Thyroid gland (tissue), 4 donors: ENCODE results near the gene FKRP. TPM values are rescaled to one million over a fixed set of nuclear protein-coding genes. Genes with fewer than 3 reads are reported as not detected.

Source experiments
- DNase-seq, 2 donors: peaks; one replicate each; pipeline ENCODE4 v3.0.0-alpha.2; 2019
- H3K27ac ChIP-seq, 3 donors: fragments of 200-600 bp; sonication (generic); 1 replicate in 2 of 3; 2 replicates in 1 of 3; pipeline ENCODE4 v1.5.1; 2016 to 2019; ENCODE audit warnings: mild to moderate bottlenecking in 1 of 3, moderate library complexity in 1 of 3
- H3K27me3 ChIP-seq: fragments of 200-600 bp; sonication (generic); one replicate; pipeline ENCODE4 v1.5.1; 2019
- H3K36me3 ChIP-seq, 2 donors: fragments of 200-600 bp; sonication (generic); one replicate each; pipeline ENCODE4 v1.5.1; 2016 to 2019
- H3K4me1 ChIP-seq, 2 donors: fragments of 200-600 bp; sonication (generic); one replicate each; pipeline ENCODE4 v1.5.1; 2017 to 2019
- H3K4me3 ChIP-seq, 3 donors: fragments of 200-600 bp; sonication (generic); replicated peaks in 1 of 3; 1 replicate in 2 of 3; 2 replicates in 1 of 3; pipeline ENCODE4 v1.5.1; 2016; ENCODE audit warnings: mild to moderate bottlenecking in 1 of 3
- H3K9me3 ChIP-seq: fragments of 200-600 bp; sonication (generic); one replicate; pipeline ENCODE4 v1.5.1; 2017
- CTCF ChIP-seq, 6 experiments: fragments of 200-600 bp in 3 of 6; fragments of 450-650 bp in 3 of 6; sonication (generic) in 3 of 6; IDR thresholded peaks; one replicate each; pipeline ENCODE4 v1.5.1; 2016 to 2019; ENCODE audit warnings: antibody characterized with exemption in 6 of 6, mild to moderate bottlenecking in 2 of 6, inconsistent platforms in 1 of 6, moderate library complexity in 1 of 6
- POLR2A ChIP-seq, 2 donors: fragments of 450-650 bp; IDR thresholded peaks; one replicate each; pipeline ENCODE4 v1.6.1; 2017; ENCODE audit warnings: antibody characterized with exemption in 2 of 2, mild to moderate bottlenecking in 2 of 2, moderate library complexity in 1 of 2
- WGBS, 2 donors: methylation state at CpG; one replicate each; pipeline ENCODE4 v1.1.5; 2017; 5-methylcytosine and 5-hydroxymethylcytosine counted together
- intact Hi-C: fragments of 100-400 bp; cut with DNase I; formaldehyde crosslinking; loops from one replicate; pipeline ENCODE4 v1.15.1; 2023
- total RNA-seq, 4 donors: library from RNA; depleted of rRNA; stranded (reverse); fragments of >200 nt; gene quantifications; one replicate each; pipeline ENCODE4 v1.2.3, GENCODE V29; 2016

The FKRP gene
- total RNA-seq, 4 donors from 2014 or later, result 20.1 to 40.1 (median 23.1) TPM

GRCh38 chr19:46726551-46726950, 19.3 kb upstream of the FKRP start:
- Histone ChIP-seq H3K4me3 (no peak overlapping the region), H3K9me3 (no peaks in the 10 kb centered on the region), H3K27ac (no peak overlapping the region), H3K4me1 (no peaks in the 10 kb centered on the region), H3K36me3 (peaks cover 71 to 82% of the 10 kb centered on the region in 2 donors), H3K27me3 (no peaks in the 10 kb centered on the region)
- no peak for DNase-seq
- no peak for TF ChIP-seq CTCF (IDR thresholded peaks at IDR 0.05)
- TF ChIP-seq POLR2A (IDR thresholded peaks at IDR 0.05), result no peak
- 83 to 93% methylated on average over 10 of the region's 10 CpGs for WGBS, 2 donors
- intact Hi-C loops, result no loop called here

- Histone ChIP-seq H3K36me3 (peaks cover 67 to 77% of the 10 kb centered on the region in 2 donors), H3K9me3 (no peaks in the 10 kb centered on the region), H3K27ac (no peak overlapping the region), H3K4me1 (no peaks in the 10 kb centered on the region), H3K27me3 (no peaks in the 10 kb centered on the region), H3K4me3 (no peak overlapping the region)
- TF ChIP-seq CTCF (IDR thresholded peaks at IDR 0.05) (no peak), POLR2A (IDR thresholded peaks at IDR 0.05) (no peak)
- no peak for DNase-seq
- 81 to 87% methylated on average over 11 to 13 of the region's 14 CpGs for WGBS, 2 donors
- intact Hi-C loops, result no loop called here
Measured at GRCh38 chr19:46726971-46727501, 18.8 kb upstream of the FKRP start.

GRCh38 chr19:46727757-46728156, 18.1 kb upstream of the FKRP start:
- intact Hi-C loops, result no loop called here
- Histone ChIP-seq H3K4me1 (no peaks in the 10 kb centered on the region), H3K9me3 (no peaks in the 10 kb centered on the region), H3K27me3 (no peaks in the 10 kb centered on the region), H3K4me3 (no peak overlapping the region), H3K36me3 (peaks cover 67 to 75% of the 10 kb centered on the region in 2 donors), H3K27ac (peak overlapping the region in 2 of 3 donors; percentile 9 to 35)
- TF ChIP-seq CTCF (IDR thresholded peaks at IDR 0.05) (no peak), POLR2A (IDR thresholded peaks at IDR 0.05) (no peak)
- DNase-seq, result no peak
- WGBS, 2 donors, result 90 to 99% methylated on average over 4 to 11 of the region's 11 CpGs

- no peaks in the 10 kb centered on the region for H3K27me3 ChIP-seq
- H3K4me1 ChIP-seq, result no peaks in the 10 kb centered on the region
- intact Hi-C loops, result no loop called here
- no peak overlapping the region for H3K4me3 ChIP-seq
- no peaks in the 10 kb centered on the region for H3K9me3 ChIP-seq
- H3K36me3 ChIP-seq, result peaks cover 68 to 75% of the 10 kb centered on the region in 2 donors
- peak overlapping the region in 2 of 3 donors; percentile 9 to 35 for H3K27ac ChIP-seq
- TF ChIP-seq POLR2A (IDR thresholded peaks at IDR 0.05), result no peak
- TF ChIP-seq CTCF (IDR thresholded peaks at IDR 0.05), result no peak
- 75 to 85% methylated on average over 11 to 14 of the region's 14 CpGs for WGBS, 2 donors
- DNase-seq, result no peak
Measured at GRCh38 chr19:46728208-46728607, 17.6 kb upstream of the FKRP start.

- H3K9me3 ChIP-seq, result no peaks in the 10 kb centered on the region
- peak; percentile 61 to 67 for DNase-seq
- no peaks in the 10 kb centered on the region for H3K27me3 ChIP-seq
- 53 to 57% methylated on average over 15 to 19 of the region's 20 CpGs for WGBS, 2 donors
- no peaks in the 10 kb centered on the region for H3K4me1 ChIP-seq
- intact Hi-C loops, result no loop called here
- no peak overlapping the region for H3K4me3 ChIP-seq
- H3K36me3 ChIP-seq, result peaks cover 73 to 75% of the 10 kb centered on the region in 2 donors
- no peak for TF ChIP-seq POLR2A (IDR thresholded peaks at IDR 0.05)
- TF ChIP-seq CTCF (IDR thresholded peaks at IDR 0.05), result peak; percentile 62 to 87 (median 72)
- H3K27ac ChIP-seq, result peak overlapping the region in 1 of 3 donors; percentile 9
Measured at GRCh38 chr19:46728693-46729339, 17.0 kb upstream of the FKRP start.
